Hippocampal formation (tissue), 2 donors: ENCODE data around the gene ZNF592.

Experiments
- DNase-seq, 2 donors: peaks; one replicate each; lab custom pipeline; 2025; lab: John Stamatoyannopoulos, UW

The ZNF592 gene

DNA sequence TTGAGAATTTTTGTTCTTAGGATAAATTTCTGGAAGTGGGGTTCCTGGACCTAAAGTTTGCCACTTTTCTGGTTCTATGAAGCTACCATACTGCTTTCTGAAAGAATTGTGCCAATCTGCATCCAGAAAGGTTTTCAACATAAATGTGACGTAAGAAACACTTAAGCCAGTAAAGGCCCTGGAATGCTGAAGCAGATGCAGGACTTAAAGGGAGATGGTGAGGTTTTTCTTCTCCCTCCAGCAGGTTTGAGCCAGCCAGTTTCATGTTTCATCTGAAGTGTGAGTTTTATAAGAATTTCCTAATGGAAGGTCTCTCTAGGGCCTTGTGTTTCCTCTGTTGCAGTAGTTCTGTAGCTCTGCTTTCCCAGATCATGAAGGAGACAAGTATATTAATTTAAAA, 33.1 kb downstream of the ZNF592 start:
- no peak for DNase-seq

DNA sequence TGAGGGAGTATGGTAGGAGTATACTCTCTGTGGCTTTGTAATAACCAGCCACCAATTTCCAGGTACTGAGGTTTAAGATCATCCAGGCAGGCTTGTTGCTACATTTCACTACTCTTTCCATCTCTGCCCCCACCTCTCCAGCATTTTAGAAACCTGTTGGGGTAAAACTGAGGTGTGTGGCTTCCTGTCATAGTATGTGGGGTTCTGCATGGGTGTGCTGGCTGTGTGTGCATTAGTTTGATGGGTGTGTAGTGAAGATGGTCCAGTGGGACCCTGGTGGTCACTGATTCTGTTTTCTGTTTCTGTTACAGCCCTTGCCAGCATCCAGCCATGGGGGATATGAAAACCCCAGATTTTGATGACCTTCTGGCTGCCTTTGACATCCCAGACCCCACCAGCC, 34.0 kb downstream of the ZNF592 start:
- DNase-seq, result no peak

DNA sequence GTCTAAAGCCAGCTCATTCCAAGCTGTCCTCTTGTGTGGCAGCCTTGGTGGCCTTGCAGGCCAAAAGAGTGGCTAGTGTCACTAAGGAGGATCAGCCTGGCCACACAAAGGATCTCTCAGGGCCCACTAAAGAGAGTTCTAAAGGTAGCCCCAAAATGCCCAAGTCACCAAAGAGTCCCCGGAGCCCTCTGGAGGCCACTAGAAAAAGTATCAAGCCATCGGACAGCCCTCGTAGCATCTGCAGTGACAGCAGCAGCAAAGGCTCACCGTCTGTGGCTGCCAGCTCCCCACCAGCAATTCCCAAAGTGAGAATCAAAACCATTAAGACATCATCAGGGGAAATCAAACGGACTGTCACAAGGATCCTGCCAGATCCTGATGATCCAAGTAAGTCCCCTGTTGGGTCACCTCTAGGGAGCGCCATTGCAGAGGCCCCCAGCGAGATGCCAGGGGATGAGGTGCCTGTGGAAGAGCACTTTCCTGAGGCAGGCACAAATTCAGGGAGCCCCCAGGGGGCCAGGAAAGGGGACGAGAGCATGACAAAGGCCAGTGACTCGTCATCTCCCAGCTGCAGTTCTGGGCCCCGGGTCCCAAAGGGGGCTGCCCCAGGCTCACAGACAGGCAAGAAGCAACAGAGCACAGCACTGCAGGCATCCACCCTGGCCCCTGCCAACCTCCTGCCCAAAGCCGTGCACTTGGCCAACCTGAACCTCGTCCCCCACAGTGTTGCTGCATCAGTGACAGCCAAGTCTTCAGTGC, 35.3 kb downstream of the ZNF592 start:
- no peak for DNase-seq

DNA sequence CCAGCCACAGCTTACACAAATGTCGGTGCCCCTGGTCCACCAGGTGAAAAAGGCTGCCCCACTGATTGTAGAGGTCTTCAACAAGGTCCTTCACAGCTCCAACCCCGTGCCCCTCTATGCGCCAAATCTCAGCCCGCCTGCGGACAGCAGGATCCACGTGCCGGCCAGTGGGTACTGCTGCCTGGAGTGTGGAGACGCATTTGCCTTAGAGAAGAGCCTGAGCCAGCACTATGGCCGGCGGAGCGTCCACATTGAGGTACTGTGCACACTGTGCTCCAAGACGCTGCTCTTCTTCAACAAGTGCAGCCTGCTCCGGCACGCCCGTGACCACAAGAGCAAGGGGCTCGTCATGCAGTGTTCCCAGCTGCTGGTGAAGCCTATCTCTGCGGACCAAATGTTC, 35.9 kb downstream of the ZNF592 start:
- DNase-seq, result no peak

DNA sequence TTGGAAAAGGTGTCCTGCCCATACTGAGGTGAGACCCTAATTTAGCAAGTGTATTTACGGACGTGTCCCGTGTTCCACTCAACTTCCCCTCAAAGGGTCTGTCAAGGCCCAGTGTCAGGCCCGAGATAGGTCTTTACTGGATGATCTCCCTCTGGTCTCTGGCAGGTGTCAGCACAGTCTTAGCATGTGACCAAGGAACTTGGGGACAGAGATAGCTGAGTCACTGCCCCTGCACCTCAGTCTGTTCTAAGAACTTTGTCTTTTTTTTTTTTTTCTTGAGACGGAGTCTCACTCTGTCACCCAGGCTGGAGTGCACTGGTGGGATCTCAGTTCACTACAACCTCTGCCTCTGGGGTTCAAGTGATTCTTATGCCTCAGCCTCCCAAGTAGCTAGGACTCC, 36.7 kb downstream of the ZNF592 start:
- no peak for DNase-seq

DNA sequence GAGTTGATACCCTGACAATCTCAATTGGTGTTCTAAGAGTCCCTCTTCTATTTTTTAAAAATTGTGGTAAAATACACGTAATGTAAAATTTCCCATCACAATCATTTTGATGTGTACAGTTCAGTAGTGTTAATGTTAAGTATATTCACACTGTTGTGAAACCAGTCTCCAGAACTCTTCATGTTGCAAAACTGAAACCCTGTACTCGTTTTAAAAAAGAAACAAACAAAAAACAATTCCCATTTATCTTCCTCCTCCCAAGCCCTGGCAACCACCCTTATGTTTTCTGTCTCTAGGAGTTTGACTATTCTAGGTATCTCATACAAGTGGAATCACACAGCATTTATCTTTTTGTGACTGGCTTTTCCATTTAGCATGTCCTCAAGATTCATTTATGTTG, 40.1 kb downstream of the ZNF592 start:
- DNase-seq, result no peak

DNA sequence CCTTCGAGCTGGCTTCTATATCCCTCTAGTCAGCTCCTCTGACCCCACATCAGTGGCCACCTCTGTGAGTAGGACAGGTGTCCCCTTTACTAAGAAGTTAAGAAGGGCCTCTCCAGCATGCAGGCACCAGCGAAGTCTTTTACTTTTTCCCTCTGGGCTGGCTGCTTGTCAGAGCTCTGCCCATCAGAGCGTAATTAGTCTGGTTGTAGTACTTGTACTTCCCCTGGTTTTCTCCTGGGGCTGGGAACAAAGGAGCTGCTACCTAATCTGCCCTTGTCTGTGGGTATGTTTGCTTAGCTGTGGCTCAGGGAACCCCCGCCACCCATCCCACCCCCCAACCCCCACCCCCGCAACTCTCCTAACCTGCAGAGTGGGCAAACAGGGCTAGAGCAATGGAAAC, 41.4 kb downstream of the ZNF592 start:
- no peak for DNase-seq

DNA sequence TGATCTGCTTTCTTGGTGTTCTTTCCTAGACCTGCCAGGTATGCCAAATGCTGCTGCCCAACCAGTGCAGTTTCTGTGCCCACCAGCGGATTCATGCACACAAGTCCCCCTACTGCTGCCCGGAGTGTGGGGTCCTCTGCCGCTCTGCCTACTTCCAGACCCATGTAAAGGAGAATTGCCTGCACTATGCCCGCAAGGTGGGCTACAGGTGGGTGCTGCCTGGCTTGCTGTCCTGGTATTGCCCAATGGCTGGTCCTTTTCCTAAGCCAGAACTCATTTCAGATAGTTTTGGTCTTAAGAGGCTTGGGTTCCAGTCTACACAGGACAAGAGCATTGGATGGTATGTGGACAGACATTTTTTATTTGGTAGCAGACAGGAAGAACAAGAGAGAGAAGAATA, 42.3 kb downstream of the ZNF592 start:
- DNase-seq, result no peak

DNA sequence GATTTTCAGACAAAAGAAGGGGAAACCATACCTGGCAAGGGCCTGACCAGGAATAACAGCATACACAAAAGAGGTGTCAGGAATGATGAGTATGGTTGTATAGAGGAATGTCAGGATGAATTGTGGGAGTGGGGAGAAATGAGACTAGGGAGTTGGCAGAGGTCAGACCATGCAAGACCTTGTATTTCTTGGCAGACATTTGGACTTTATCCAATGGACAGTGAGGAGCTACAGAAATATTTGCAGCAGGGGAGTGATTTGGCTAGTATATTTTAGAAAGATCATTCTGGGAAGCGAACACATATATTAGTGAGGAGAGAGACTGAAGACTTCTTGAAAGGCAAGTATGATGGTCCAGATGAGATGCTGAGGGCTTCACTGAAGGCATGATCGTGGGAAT, 43.4 kb downstream of the ZNF592 start:
- no peak for DNase-seq

DNA sequence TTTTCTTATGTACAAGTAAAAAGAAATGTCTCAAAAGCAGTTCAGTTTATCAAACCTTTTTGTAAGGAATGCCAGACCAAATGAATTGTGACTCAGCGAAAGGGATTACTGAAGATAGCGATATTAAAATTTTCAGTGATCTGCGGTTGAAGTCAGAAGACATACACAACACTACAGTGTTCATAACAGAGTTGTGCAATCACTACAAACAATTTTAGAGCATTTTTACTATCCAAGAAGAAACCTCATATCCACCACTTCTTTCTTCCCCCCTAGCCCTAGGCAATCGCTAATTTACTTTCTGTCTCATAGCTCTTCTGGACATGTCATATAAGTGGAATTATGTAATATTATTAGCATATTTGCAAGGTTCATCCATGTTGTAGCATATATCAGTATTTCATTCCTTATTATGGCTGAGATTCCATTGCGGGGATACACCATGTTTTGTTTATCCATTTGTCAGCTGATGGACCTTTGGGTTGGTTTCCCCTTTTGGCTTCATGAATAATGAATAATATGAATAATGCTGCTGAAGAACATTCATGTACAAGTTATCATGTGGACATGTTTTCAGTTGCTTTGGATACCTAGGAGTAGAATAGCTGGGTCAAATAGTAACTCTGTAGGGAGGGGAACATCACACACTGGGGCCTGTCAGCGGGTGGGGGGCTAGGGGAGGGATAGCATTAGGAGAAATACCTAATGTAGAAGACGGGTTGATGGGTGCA, 45.2 kb downstream of the ZNF592 start:
- DNase-seq, result no peak

DNA sequence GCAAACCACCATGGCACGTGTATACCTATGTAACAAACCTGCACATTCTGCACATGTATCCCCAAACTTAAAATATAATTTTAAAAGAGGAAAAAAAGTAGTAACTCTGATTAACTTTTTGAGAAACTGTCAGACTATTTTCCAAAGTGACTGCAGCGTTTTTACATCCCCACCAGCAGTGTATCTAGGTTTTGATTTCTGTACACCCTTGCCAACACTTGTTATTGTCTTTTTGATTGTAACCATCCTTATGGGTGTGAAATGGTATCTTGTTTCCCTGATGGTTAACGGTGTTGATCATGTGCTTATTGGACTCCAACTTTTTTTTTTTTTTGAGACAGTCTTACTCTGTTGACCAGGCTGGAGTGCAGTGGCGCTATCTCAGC, 45.8 kb downstream of the ZNF592 start:
- no peak for DNase-seq

DNA sequence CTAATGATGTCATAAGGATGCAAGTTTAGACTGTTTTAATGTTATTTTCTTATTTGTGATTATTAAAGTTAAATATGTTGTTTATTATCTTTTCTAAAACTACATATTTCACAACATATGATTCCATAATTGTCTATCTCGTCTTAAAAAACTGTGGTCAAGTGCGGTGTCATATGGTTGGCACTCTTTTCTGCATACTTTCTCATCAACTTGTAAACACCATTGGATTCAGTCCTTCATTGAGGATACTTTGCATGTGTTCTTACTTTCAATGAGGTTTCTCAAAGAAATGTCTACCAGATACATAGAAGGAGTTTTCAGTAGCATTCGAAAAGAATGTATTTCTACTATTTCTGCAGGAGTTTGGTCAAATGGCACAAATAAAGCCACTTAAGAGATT, 46.8 kb downstream of the ZNF592 start:
- DNase-seq, result no peak

DNA sequence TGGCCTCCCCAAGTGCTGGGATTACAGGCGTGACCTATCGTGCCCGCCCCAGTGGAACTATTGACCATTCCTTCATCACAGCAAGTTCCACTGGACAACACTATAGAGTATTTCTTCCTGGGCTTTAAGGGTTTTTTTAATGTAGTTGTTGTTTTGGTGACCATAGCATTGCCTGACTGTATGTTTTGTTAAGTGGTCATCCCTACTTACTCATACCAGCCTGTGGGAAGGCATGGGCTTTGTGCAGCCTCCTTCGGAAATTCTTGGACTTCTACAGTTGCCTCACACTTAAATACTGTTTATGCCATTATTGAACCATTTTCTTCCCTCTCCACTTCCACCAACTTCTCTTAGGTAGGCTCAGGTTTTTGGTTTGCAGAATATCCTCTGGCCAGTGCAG, 48.8 kb downstream of the ZNF592 start:
- no peak for DNase-seq

DNA sequence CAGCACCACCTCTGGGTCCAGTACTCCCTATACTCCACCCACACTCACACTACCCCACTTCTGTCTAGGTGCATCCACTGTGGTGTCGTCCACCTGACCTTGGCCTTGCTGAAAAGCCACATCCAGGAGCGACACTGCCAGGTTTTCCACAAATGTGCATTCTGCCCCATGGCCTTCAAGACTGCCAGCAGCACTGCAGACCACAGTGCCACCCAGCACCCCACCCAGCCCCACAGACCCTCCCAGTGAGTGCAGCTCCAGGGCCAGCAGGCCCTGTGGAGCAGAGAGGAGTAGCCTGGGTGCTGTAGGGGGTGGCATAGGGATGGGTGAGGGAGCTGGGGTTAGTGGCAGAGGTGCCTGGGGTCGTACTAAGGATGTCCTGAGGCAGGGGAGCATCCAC, 49.4 kb downstream of the ZNF592 start:
- DNase-seq, result no peak

DNA sequence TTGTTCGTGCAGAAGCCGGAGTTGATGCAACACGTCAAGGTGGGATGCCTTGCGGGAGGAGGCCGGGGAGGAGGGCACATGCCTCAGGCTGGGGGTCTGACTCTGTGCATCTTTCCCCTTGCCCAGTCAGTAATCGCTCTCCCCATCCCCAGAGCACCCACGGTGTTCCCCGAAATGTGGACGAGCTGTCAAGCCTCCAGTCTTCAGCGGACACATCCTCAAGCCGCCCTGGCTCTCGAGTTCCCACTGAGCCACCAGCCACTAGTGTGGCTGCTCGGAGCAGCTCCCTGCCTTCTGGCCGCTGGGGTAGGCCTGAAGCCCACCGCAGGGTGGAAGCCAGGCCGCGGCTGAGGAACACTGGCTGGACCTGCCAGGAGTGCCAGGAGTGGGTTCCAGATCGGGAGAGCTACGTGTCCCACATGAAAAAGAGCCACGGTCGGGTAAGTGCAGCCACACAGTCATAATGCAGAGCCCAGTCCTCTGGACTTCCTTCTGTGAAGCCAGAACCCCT, 50.1 kb downstream of the ZNF592 start:
- DNase-seq, result no peak

DNA sequence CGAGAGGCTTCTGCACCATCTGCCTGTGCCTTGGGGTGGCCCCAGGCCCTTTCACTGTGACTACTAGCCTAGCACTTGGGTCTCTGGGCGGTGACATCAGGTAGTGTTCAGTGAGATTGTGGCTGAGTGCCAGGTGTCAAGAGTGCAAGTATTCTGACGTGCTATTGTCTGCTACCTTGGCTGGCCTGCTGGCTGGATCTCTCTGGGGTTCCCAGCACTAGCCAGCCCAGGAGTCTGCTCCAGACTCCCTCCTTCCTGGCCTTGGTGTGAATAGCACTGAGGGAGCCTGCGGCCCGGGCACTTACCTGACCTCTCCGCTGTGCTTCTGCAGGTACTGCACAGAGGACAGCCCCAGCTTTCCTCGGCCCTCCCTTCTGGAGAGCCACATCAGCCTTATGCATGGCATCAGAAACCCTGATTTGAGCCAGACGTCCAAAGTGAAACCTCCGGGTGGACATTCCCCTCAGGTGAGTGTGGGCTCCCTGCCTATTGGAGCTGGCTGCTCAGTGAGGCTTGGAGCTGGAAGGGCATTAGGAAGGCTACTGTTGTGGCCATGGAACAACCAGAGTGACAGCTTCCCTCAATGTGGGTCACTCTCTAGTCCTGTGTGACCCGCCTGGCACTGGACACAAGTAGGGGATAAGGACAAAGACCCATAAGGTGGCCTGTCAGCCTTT, 51.3 kb downstream of the ZNF592 start:
- no peak for DNase-seq

DNA sequence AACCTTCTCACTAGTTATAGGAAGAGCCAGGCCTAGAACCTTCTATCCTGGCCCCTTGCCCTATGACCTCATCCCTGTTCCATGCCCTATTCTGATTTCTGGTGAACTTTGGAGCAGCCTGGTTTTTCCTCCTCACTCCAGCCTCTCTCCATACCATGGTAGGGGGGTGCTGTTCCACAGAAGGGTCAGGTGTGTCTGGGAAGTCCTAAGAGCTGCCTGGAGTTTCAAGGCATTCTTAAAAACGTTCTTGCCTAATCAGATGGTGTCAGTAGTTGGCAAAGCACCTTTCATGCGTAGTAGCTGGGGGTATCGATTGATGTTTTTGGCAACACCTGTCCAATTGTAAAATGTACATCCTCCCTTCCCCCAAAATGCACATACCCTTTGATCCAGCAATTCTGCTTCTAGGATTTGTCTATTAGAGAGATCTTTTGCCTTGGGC, 52.0 kb downstream of the ZNF592 start:
- no peak for DNase-seq

DNA sequence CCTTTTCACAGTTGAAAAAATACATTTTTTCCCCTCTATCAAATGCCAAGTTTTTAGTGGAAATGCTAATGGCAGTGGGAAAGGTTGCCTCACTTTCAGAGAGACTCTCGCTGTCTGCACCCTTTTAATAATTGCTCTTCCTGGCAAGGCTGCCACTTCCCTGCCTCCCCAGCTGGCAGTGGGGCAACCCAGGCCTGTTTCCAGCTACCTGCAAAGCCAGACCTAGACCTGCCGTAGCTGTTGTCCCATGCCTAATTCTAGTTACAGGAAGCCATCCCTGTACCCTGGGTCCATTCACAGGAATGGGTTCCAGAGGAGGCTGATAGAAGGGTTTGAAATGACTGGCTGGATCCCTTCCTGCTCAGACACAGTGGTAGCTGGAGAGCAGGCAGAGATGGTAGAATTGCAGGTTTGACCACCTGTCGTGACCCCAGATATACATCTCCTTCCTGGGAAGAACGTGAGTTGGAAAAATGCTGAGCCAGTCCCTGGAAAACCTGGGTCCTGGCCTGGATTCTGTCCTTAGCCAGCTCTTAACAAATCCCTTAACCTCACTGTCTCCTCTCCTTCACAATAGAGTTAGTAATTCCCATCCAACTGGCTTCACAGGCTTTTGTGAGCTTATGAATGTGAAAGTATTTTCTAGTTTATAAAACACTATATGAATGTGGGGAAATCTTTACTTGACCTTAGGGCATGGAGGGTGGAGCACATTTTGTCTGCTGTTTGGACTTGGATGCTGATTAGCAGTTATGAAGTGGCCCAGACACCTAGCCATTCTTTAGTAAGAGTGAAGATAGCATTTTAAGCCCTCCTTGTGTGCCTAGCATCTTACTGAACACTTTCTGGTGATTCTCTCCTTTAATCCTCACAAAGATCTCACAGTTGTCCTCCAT, 55.9 kb downstream of the ZNF592 start:
- no peak for DNase-seq

DNA sequence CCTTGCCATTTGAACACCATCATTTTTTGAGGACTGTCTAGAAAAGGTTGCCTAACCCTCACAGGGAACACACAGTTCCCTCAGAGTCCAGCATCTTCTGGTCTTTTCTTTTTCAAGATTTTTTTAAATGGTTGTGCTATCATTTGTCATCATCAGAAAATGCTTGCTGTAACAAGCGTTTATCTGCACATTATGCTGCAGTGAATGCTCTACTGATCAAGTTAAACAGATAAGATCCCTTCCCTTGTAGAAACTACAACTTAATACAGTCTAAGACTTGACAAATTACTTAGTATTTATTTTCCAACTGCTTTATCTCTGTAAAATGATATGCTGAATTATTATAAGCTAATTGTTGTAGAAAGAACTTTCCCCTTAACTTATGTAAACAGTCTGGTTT, 56.8 kb downstream of the ZNF592 start:
- DNase-seq, result no peak

DNA sequence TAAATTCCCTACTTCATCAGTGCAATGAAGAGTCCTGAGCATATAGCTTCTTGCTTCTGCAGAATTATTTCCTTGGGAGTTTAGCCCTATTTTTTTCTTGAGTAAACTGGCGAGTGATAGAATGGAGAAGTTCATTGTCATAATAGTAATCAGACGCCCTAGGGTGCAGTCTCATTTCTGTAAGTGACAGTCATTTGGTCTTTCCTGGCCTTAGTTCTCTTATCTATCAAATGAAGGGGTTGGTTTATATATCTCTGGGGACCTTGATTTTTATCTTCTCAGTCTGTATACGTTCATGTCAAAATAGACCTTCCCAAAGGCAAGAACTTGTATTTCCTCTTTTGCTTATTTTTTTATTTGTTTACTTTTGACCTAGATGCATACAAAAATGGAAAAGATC, 58.8 kb downstream of the ZNF592 start:
- DNase-seq, result no peak

DNA sequence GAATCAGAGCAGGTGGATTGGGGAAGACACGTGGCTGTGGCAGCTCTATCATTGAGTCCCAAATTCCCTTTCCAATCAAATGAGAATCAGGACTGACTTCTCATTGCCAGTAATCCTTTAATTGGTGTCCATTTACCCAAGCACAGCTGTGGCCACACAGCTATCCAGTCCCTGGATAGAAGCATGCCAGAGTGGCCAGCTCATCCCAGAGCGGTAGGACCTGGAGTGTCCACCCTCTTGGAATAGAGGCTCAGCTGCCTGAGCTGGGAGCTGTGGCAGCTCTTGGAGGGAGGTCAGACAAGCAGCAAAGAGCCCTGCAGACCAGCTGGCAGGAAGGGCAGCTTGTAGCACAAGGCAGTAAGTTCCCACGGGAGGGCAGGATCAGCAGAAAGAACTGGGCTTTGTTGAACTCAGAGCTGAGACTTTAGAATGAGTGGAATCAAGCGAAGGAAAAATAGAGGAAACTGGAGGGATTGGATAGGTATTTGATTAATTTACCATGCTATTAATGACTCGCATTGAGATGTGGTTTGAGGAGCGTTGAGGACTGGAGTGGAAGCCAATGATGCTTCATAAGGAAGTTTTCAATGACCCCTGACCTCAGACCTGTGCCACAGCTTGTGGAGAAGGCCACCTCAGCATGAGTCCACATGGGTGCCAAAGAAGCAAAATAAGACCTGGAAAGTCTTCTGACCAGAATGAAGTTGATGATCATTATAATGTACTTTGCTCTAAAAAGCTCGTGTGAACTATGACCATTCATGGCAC, 61.9 kb downstream of the ZNF592 start:
- no peak for DNase-seq
